DOHH2 (cell line): ENCODE results near the gene GAK.

Source experiments
- H3F3A ChIP-seq: fragments of 200-600 bp; sonication (generic), shearing (Covaris generic); 2 replicates; pipeline ENCODE4 v1.6.0; 2016; ENCODE audit warnings: antibody characterized with exemption, mild to moderate bottlenecking; ENCODE audit not compliant: control insufficient read depth, insufficient read depth
- H3K27ac ChIP-seq: fragments of 200-600 bp; sonication (generic); 2 replicates; pipeline ENCODE4 v1.5.1; 2014; ENCODE audit warnings: low read depth, mild to moderate bottlenecking, low read length, moderate library complexity
- H3K27me3 ChIP-seq: fragments of 200-600 bp; sonication (generic); 2 replicates; pipeline ENCODE4 v1.6.1; 2014; ENCODE audit warnings: mild to moderate bottlenecking, low read length, mixed read lengths; ENCODE audit not compliant: control insufficient read depth
- H3K36me3 ChIP-seq: fragments of 200-600 bp; sonication (generic); 2 replicates; pipeline ENCODE4 v1.6.1; 2014; ENCODE audit warnings: mild to moderate bottlenecking, low read length, moderate library complexity, mixed read lengths; ENCODE audit not compliant: control insufficient read depth
- H3K4me1 ChIP-seq: fragments of 200-600 bp; sonication (generic); 2 replicates; pipeline ENCODE4 v1.6.1; 2014; ENCODE audit warnings: mild to moderate bottlenecking, low read length, mixed read lengths; ENCODE audit not compliant: control insufficient read depth
- H3K4me2 ChIP-seq: fragments of 200-600 bp; sonication (generic); 2 replicates; pipeline ENCODE4 v1.6.0; 2014; ENCODE audit warnings: mild to moderate bottlenecking, low read length, moderate library complexity
- H3K4me3 ChIP-seq: fragments of 200-600 bp; sonication (generic); 2 replicates; pipeline ENCODE4 v1.5.1; 2014; ENCODE audit warnings: mild to moderate bottlenecking, low read length, mixed read lengths
- H3K79me2 ChIP-seq: fragments of 200-600 bp; sonication (generic); 2 replicates; pipeline ENCODE4 v1.6.1; 2014; ENCODE audit warnings: mild to moderate bottlenecking, low read length, mixed read lengths; ENCODE audit not compliant: control insufficient read depth
- H3K9me2 ChIP-seq: fragments of 200-600 bp; sonication (generic); replicated peaks from 2 replicates; pipeline ENCODE4 v1.6.1; 2014; ENCODE audit warnings: mild to moderate bottlenecking, low read length, mixed read lengths; ENCODE audit not compliant: control insufficient read depth
- H3K9me3 ChIP-seq: fragments of 200-600 bp; sonication (generic); 2 replicates; pipeline ENCODE4 v1.6.1; 2014; ENCODE audit warnings: antibody characterized with exemption, low read length, mixed read lengths; ENCODE audit not compliant: control insufficient read depth, insufficient read depth
- H4K20me1 ChIP-seq: fragments of 200-600 bp; sonication (generic); 2 replicates; pipeline ENCODE4 v1.6.0; 2014; ENCODE audit warnings: low read depth, mild to moderate bottlenecking, antibody characterized with exemption, low read length, moderate library complexity; ENCODE audit not compliant: control insufficient read depth, insufficient read depth
- CTCF ChIP-seq: fragments of 200-600 bp; sonication (generic); IDR thresholded peaks from one replicate; pipeline ENCODE4 v1.5.1; 2014; ENCODE audit warnings: antibody characterized with exemption, mild to moderate bottlenecking, low read depth, low read length; ENCODE audit not compliant: poor library complexity, severe bottlenecking
- EZH2phosphoT487 ChIP-seq: fragments of 200-600 bp; sonication (generic); IDR thresholded peaks from 2 replicates; pipeline ENCODE4 v1.6.1; 2017; ENCODE audit warnings: borderline replicate concordance, mild to moderate bottlenecking, antibody characterized with exemption, low read length, moderate library complexity, mixed read lengths

Gene GAK

GRCh38 chr4:915041-915474 lies 17.1 kb downstream of the GAK start:
- peaks cover 6% of the 10 kb centered on the region; the same call in 1 of the 2 replicates for H3K9me3 ChIP-seq
- no peak overlapping the region for H3K27ac ChIP-seq
- TF ChIP-seq CTCF (no peak), EZH2phosphoT487 (no peak)
- peaks cover 66% of the 10 kb centered on the region for H3K79me2 ChIP-seq
- H3K4me2 ChIP-seq = peak overlapping the region; percentile 79
- H3K4me1 ChIP-seq = peaks cover 21% of the 10 kb centered on the region
- no peaks in the 10 kb centered on the region for H3K9me2 ChIP-seq
- peak overlapping the region; percentile 58 for H3K4me3 ChIP-seq
- no peaks in the 10 kb centered on the region; the same call in 1 of the 2 replicates for H3F3A ChIP-seq
- no peaks in the 10 kb centered on the region for H3K27me3 ChIP-seq
- peaks cover 25% of the 10 kb centered on the region for H4K20me1 ChIP-seq
- H3K36me3 ChIP-seq = peaks cover 19% of the 10 kb centered on the region

GRCh38 chr4:914531-914930 lies 17.6 kb downstream of the GAK start:
- no peaks in the 10 kb centered on the region for H3K27me3 ChIP-seq
- H3K4me2 ChIP-seq = peak overlapping the region; percentile 79
- peaks cover 19% of the 10 kb centered on the region for H3K36me3 ChIP-seq
- H3K4me3 ChIP-seq = peak overlapping the region; percentile 58; the same call in 1 of the 2 replicates
- H3F3A ChIP-seq = no peaks in the 10 kb centered on the region; the same call in 1 of the 2 replicates
- TF ChIP-seq CTCF (no peak), EZH2phosphoT487 (no peak)
- peaks cover 6% of the 10 kb centered on the region; the same call in 1 of the 2 replicates for H3K9me3 ChIP-seq
- peaks cover 25% of the 10 kb centered on the region for H4K20me1 ChIP-seq
- H3K79me2 ChIP-seq = peaks cover 61% of the 10 kb centered on the region
- no peaks in the 10 kb centered on the region for H3K9me2 ChIP-seq
- H3K4me1 ChIP-seq = peaks cover 21% of the 10 kb centered on the region
- no peak overlapping the region for H3K27ac ChIP-seq

- Histone ChIP-seq H3K9me3 (peaks cover 4% of the 10 kb centered on the region; the same call in 1 of the 2 replicates), H3K4me1 (peaks cover 21% of the 10 kb centered on the region), H3K9me2 (no peaks in the 10 kb centered on the region), H3F3A (no peaks in the 10 kb centered on the region; the same call in 1 of the 2 replicates), H3K4me3 (no peak overlapping the region), H3K4me2 (no peak overlapping the region), H3K36me3 (peaks cover 25% of the 10 kb centered on the region), H3K27me3 (no peaks in the 10 kb centered on the region), H3K79me2 (peaks cover 49% of the 10 kb centered on the region), H3K27ac (no peak overlapping the region), H4K20me1 (peaks cover 25% of the 10 kb centered on the region)
- TF ChIP-seq CTCF (no peak), EZH2phosphoT487 (no peak)
These were observed 18.9 kb downstream of the GAK start for GRCh38 chr4:913280-913618.
